ENCODE results near the gene PRRT1. TPM values are rescaled to one million over a fixed set of nuclear protein-coding genes. Genes with fewer than 3 reads are reported as not detected.
A peak's percentile ranks its signal among the peaks of the same experiment; 100 is the strongest.

PRRT1 gene
- total RNA-seq, 2 donors from 2014 or later: 2.0 to 3.0 TPM

GRCh38 chr6:32129297-32130088 is 22.2 kb downstream of the PRRT1 start:
- Mint-ChIP-seq H3K27me3 (ENCODE audit: insufficient read depth) (peaks cover 8% of the 10 kb centered on the region), H3K4me3 (peak overlapping the region; percentile 99), H3K36me3 (ENCODE audit: low read depth) (peaks cover 11% of the 10 kb centered on the region), H3K4me1 (peaks cover 21% of the 10 kb centered on the region), H3K9me3 (no peaks in the 10 kb centered on the region), H3K27ac (peak overlapping the region; percentile 99)
- TF ChIP-seq CTCF (conservative IDR thresholded peaks at IDR 0.05): no peak
- peaks cover 9% of the 10 kb centered on the region for H3K4me1 ChIP-seq (ENCODE audit: control insufficient read depth, insufficient read depth, low read length)
- no peaks in the 10 kb centered on the region for H3K27me3 ChIP-seq (ENCODE audit: control insufficient read depth, insufficient read depth, low read length, poor library complexity, severe bottlenecking)
- peak overlapping the region; percentile 85 for H3K4me3 ChIP-seq (ENCODE audit: low read length)
- no peak for DNase-seq
- H3K27ac ChIP-seq (ENCODE audit: low read depth, low read length): no peak overlapping the region
- H3K9ac ChIP-seq (ENCODE audit: extremely low read depth, low read length, poor library complexity, severe bottlenecking): peak overlapping the region; percentile 56
- H3K9me3 ChIP-seq (ENCODE audit: control insufficient read depth, low read length): no peaks in the 10 kb centered on the region
- WGBS, 2 experiments (ENCODE audit: insufficient coverage in 1 of 2, insufficient read length in 1 of 2): 48 to 55% methylated on average over 18 to 22 of the region's 22 CpGs
- peaks cover 13% of the 10 kb centered on the region for H3K36me3 ChIP-seq (ENCODE audit: control insufficient read depth, insufficient read depth, low read length)

GRCh38 chr6:32128751-32129296 is 22.9 kb downstream of the PRRT1 start:
- Histone ChIP-seq H3K9me3 (ENCODE audit: control insufficient read depth, low read length) (no peaks in the 10 kb centered on the region), H3K36me3 (ENCODE audit: control insufficient read depth, insufficient read depth, low read length) (peaks cover 19% of the 10 kb centered on the region), H3K9ac (ENCODE audit: extremely low read depth, low read length, poor library complexity, severe bottlenecking) (no peak overlapping the region), H3K4me3 (ENCODE audit: low read length) (peak overlapping the region; percentile 85), H3K27me3 (ENCODE audit: control insufficient read depth, insufficient read depth, low read length, poor library complexity, severe bottlenecking) (no peaks in the 10 kb centered on the region), H3K27ac (ENCODE audit: low read depth, low read length) (no peak overlapping the region), H3K4me1 (ENCODE audit: control insufficient read depth, insufficient read depth, low read length) (peaks cover 9% of the 10 kb centered on the region)
- TF ChIP-seq CTCF (conservative IDR thresholded peaks at IDR 0.05): no peak
- Mint-ChIP-seq H3K27me3 (ENCODE audit: insufficient read depth) (peaks cover 3% of the 10 kb centered on the region), H3K36me3 (ENCODE audit: low read depth) (peaks cover 16% of the 10 kb centered on the region), H3K4me3 (peak overlapping the region; percentile 99), H3K9me3 (no peaks in the 10 kb centered on the region), H3K27ac (peak overlapping the region; percentile 99), H3K4me1 (peaks cover 21% of the 10 kb centered on the region)
- WGBS, 2 experiments (ENCODE audit: insufficient coverage in 1 of 2, insufficient read length in 1 of 2): 90 to 97% methylated on average over 13 of the region's 13 CpGs
- DNase-seq: no peak

GRCh38 chr6:32127717-32128592 is 23.8 kb downstream of the PRRT1 start, which contains the start of gene ATF6B:
Gene ATF6B (minus strand): TSS chr6:32128246. CDS start chr6:32128207, 39 bp downstream.
- Histone ChIP-seq H3K9ac (ENCODE audit: extremely low read depth, low read length, poor library complexity, severe bottlenecking) (peak within 1 kb of the TSS; percentile 87), H3K36me3 (ENCODE audit: control insufficient read depth, insufficient read depth, low read length) (peaks cover 25% of the 10 kb centered on the region), H3K27ac (ENCODE audit: low read depth, low read length) (peak within 1 kb of the TSS; percentile 92), H3K4me1 (ENCODE audit: control insufficient read depth, insufficient read depth, low read length) (peaks cover 9% of the 10 kb centered on the region), H3K27me3 (ENCODE audit: control insufficient read depth, insufficient read depth, low read length, poor library complexity, severe bottlenecking) (no peaks in the 10 kb centered on the region), H3K4me3 (ENCODE audit: low read length) (peak within 1 kb of the TSS; percentile 85), H3K9me3 (ENCODE audit: control insufficient read depth, low read length) (no peaks in the 10 kb centered on the region)
- Mint-ChIP-seq H3K36me3 (ENCODE audit: low read depth) (peaks cover 23% of the 10 kb centered on the region), H3K27me3 (ENCODE audit: insufficient read depth) (peaks cover 2% of the 10 kb centered on the region), H3K4me1 (peaks cover 21% of the 10 kb centered on the region), H3K4me3 (peak within 1 kb of the TSS; percentile 99), H3K27ac (peak within 1 kb of the TSS; percentile 99), H3K9me3 (no peaks in the 10 kb centered on the region)
- 0 to 1% methylated on average over 26 to 44 of the region's 44 CpGs for WGBS, 2 experiments (ENCODE audit: insufficient coverage in 1 of 2, insufficient read length in 1 of 2)
- DNase-seq: peak; percentile 98
- no peak for TF ChIP-seq CTCF (conservative IDR thresholded peaks at IDR 0.05)

Data from endodermal cell (in vitro differentiated cells).